GM12878 (cell line): ENCODE data around the gene ADAMTS16. TPM values are rescaled to one million over a fixed set of nuclear protein-coding genes. Genes with fewer than 3 reads are reported as not detected.
A peak's percentile ranks its signal among the peaks of the same experiment; 100 is the strongest.

Experiments
- ATAC-seq: fragments of 200-7000 bp; cut with Tn5 transposase; 3 replicates; pipeline ENCODE4 v1.9.1; 2020; ENCODE audit warnings: mild to moderate bottlenecking, moderate library complexity
- BruUV-seq: library from RNA; stranded (reverse); fragments of 400-500 nt; replicated peaks from 2 replicates; lab custom pipeline; 2021; lab: Mats Ljungman, UMichigan
- CTCF ChIA-PET: fragments of 300-600 bp; sonication (Branson Sonifier 250); formaldehyde crosslinking; extraction: SDS; loops from one replicate; lab custom pipeline; 2021; ENCODE audit warnings: inconsistent platforms; lab: Yijun Ruan, JAX
- POLR2A ChIA-PET: fragments of 350-600 bp; formaldehyde crosslinking; extraction: SDS; loops from one replicate; lab custom pipeline; 2021; ENCODE audit warnings: inconsistent platforms; lab: Charles Lee
- RAD21 ChIA-PET: fragments of 300-600 bp; sonication (Branson Sonifier 250); formaldehyde crosslinking; loops from one replicate; lab custom pipeline; 2023; ENCODE audit warnings: antibody characterized with exemption; ENCODE audit not compliant: unreplicated experiment; lab: Charles Lee
- SMC1A ChIA-PET: fragments of 300-600 bp; sonication (Branson Sonifier 250); formaldehyde crosslinking; loops from one replicate; lab custom pipeline; 2023; ENCODE audit not compliant: unreplicated experiment, uncharacterized antibody; lab: Charles Lee
- DNase-seq: peaks from one replicate; pipeline ENCODE4 v3.0.0-alpha.2; 2011; ENCODE audit warnings: low read depth, low spot score
- FAIRE-seq: peaks from 3 replicates; lab custom pipeline; 2011; peaks lifted over from hg19 to GRCh38; lab: Jason Lieb, UNC
- H2AFZ ChIP-seq: 2 replicates; pipeline ENCODE4 v1.6.0; 2011; ENCODE audit warnings: low read depth, low read length, control low read depth; ENCODE audit not compliant: control insufficient read depth
- H3K27ac ChIP-seq: 2 replicates; pipeline ENCODE4 v1.5.1; 2011; ENCODE audit warnings: control low read depth; ENCODE audit not compliant: control insufficient read depth, insufficient read depth
- H3K27me3 ChIP-seq, 2 experiments: replicated peaks in 1 of 2; 2 replicates each; pipeline versions ENCODE4 v1.6.0 to v1.6.1; 2011; ENCODE audit warnings: low read length in 1 of 2; ENCODE audit not compliant: control insufficient read depth in 2 of 2, insufficient read depth in 2 of 2
- H3K36me3 ChIP-seq, 2 experiments: 2 replicates each; pipeline ENCODE4 v1.5.1; 2011; ENCODE audit warnings: low read length in 1 of 2; ENCODE audit not compliant: control insufficient read depth in 2 of 2, insufficient read depth in 2 of 2
- H3K4me1 ChIP-seq: 2 replicates; pipeline ENCODE4 v1.6.1; 2011; ENCODE audit warnings: mild to moderate bottlenecking, low read length, moderate library complexity, mixed read lengths; ENCODE audit not compliant: control insufficient read depth, insufficient read depth
- H3K4me2 ChIP-seq: 2 replicates; pipeline ENCODE4 v1.6.0; 2011; ENCODE audit warnings: control low read depth; ENCODE audit not compliant: control insufficient read depth, insufficient read depth
- H3K4me3 ChIP-seq: fragments of 200-600 bp; sonication (generic); 2 replicates; pipeline ENCODE4 v1.5.1; 2016
- H3K79me2 ChIP-seq: 2 replicates; pipeline ENCODE4 v1.6.0; 2011; ENCODE audit warnings: low read length; ENCODE audit not compliant: control insufficient read depth, insufficient read depth
- H3K9ac ChIP-seq: 2 replicates; pipeline ENCODE4 v1.8.0; 2011; ENCODE audit warnings: low read length, control low read depth, mixed read lengths; ENCODE audit not compliant: control insufficient read depth, insufficient read depth
- H3K9me3 ChIP-seq: replicated peaks from 3 replicates; pipeline ENCODE4 v1.5.1; 2011; ENCODE audit warnings: mild to moderate bottlenecking, low read length; ENCODE audit not compliant: control insufficient read depth, insufficient read depth
- H4K20me1 ChIP-seq: 2 replicates; pipeline ENCODE4 v1.6.0; 2011; ENCODE audit not compliant: control insufficient read depth, insufficient read depth
- ATF7 ChIP-seq: fragments of 450-650 bp; IDR thresholded peaks from 2 replicates; pipeline ENCODE4 v1.6.1; 2016; ENCODE audit warnings: low read depth, mild to moderate bottlenecking
- RAD21 ChIP-seq: IDR thresholded peaks from 2 replicates; pipeline ENCODE4 v1.6.1; 2011; ENCODE audit warnings: mild to moderate bottlenecking, low read depth, low read length, moderate library complexity; ENCODE audit not compliant: insufficient read depth
- SMAD1 ChIP-seq: fragments of 450-650 bp; IDR thresholded peaks from 2 replicates; pipeline ENCODE4 v1.6.1; 2018; ENCODE audit warnings: mild to moderate bottlenecking, low read depth; ENCODE audit not compliant: partially characterized antibody
- SMC3 ChIP-seq: IDR thresholded peaks from 2 replicates; pipeline ENCODE4 v1.6.1; 2011; ENCODE audit warnings: low read length, improper control_type of control experiment, borderline replicate concordance
- SP1 ChIP-seq: IDR thresholded peaks from one replicate; pipeline ENCODE4 v1.6.1; 2011; ENCODE audit warnings: low read depth, low read length
- TCF3 ChIP-seq: IDR thresholded peaks from 2 replicates; pipeline ENCODE4 v1.6.1; 2012; ENCODE audit warnings: low read depth, mild to moderate bottlenecking, low read length, borderline replicate concordance; ENCODE audit not compliant: insufficient read depth
- ZBED1 ChIP-seq: IDR thresholded peaks from 2 replicates; pipeline ENCODE4 v1.6.1; 2016; ENCODE audit warnings: borderline replicate concordance
- ZNF384 ChIP-seq: IDR thresholded peaks from 2 replicates; pipeline ENCODE4 v1.6.1; 2012; ENCODE audit warnings: low read depth, mild to moderate bottlenecking, low read length, improper control_type of control experiment, borderline replicate concordance
- WGBS: methylation state at CpG from one replicate; pipeline ENCODE4 v1.1.6; 2016; ENCODE audit warnings: low lambda C conversion rate; ENCODE audit not compliant: insufficient replicate concordance, insufficient coverage; ENCODE audit errors: missing lambda C conversion rate; 5-methylcytosine and 5-hydroxymethylcytosine counted together
- in situ Hi-C: fragments of 300-500 bp; cut with MboI; formaldehyde crosslinking; loops from 9 replicates; pipeline ENCODE4 v1.14.3; 2018; ENCODE audit warnings: mixed read lengths
- intact Hi-C: fragments of 100-400 bp; cut with micrococcal nuclease; formaldehyde crosslinking; loops from one replicate; pipeline ENCODE4 v1.14.2; 2022; ENCODE audit not compliant: unreplicated experiment
- polyA plus RNA-seq, 11 experiments: library from polyadenylated mRNA; depleted of rRNA in 4 of 11; unstranded in 6 of 11; stranded (reverse) in 5 of 11; fragments of >200 nt; fragmentation: Nextera tagmentation in 4 of 11; fragmentation: Illumina TruSeq in 1 of 11; extraction: Ambion mirVana in 4 of 11; extraction: Trizol in 1 of 11; gene quantifications; 1 replicate in 1 of 11; 2 replicates in 10 of 11; pipeline versions ENCODE4 v1.2.1 to v1.2.3, GENCODE V29; 2011 to 2016; ENCODE audit warnings: inconsistent platforms in 2 of 11, missing spikeins in 2 of 11, low read depth in 1 of 11
- total RNA-seq, 4 experiments: library from RNA; depleted of rRNA in 3 of 4; stranded (reverse); fragments of >200 nt in 3 of 4; fragmentation: Illumina TruSeq in 1 of 4; extraction: Trizol in 1 of 4; gene quantifications; 2 replicates each; pipeline versions ENCODE4 v1.2.1 to v1.2.3, GENCODE V29; 2013 to 2021
- TF ChIP-seq, protein P1 (sequence below): fragments of 450-650 bp; IDR thresholded peaks from 2 replicates; pipeline ENCODE4 v1.6.1; 2017; ENCODE audit warnings: borderline replicate concordance
- TF ChIP-seq, protein P2 (sequence below), 3 experiments: IDR thresholded peaks in 2 of 3; conservative IDR thresholded peaks in 1 of 3; 2 replicates each; pipeline ENCODE4 v1.5.1; 2011; ENCODE audit warnings: low read depth in 3 of 3, low read length in 3 of 3, mild to moderate bottlenecking in 3 of 3, control low read depth in 2 of 3, moderate library complexity in 2 of 3, inconsistent platforms in 1 of 3, mixed read lengths in 1 of 3; ENCODE audit not compliant: control insufficient read depth in 2 of 3, insufficient read depth in 1 of 3; ENCODE audit errors: extremely low read depth in 1 of 3

Gene ADAMTS16
- total and polyA plus RNA-seq, 10 of the 15 experiments (the other 5 are each of a cell fraction or from before 2014, with no cell fraction given), result 0.04 TPM; not detected in 9

DNA sequence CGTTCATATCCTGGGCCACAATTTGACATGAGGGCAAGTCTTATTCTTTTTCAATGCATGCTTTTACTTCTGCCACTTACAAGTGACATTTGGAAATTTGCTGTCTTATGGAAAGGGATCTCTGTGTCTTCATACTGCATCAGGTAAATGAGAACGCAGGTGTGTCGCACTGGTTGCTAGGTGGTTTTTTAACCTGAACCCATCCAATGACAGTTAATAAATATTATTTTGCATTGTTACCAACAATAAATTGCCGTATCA, 1.1 kb downstream of the ADAMTS16 start (continued):
- no peak for TF ChIP-seq ZBED1
- TF ChIP-seq TCF3, result no peak
- no peak for TF ChIP-seq ATF7
- TF ChIP-seq, protein P1, sequence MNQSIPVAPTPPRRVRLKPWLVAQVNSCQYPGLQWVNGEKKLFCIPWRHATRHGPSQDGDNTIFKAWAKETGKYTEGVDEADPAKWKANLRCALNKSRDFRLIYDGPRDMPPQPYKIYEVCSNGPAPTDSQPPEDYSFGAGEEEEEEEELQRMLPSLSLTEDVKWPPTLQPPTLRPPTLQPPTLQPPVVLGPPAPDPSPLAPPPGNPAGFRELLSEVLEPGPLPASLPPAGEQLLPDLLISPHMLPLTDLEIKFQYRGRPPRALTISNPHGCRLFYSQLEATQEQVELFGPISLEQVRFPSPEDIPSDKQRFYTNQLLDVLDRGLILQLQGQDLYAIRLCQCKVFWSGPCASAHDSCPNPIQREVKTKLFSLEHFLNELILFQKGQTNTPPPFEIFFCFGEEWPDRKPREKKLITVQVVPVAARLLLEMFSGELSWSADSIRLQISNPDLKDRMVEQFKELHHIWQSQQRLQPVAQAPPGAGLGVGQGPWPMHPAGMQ, result no peak

DNA sequence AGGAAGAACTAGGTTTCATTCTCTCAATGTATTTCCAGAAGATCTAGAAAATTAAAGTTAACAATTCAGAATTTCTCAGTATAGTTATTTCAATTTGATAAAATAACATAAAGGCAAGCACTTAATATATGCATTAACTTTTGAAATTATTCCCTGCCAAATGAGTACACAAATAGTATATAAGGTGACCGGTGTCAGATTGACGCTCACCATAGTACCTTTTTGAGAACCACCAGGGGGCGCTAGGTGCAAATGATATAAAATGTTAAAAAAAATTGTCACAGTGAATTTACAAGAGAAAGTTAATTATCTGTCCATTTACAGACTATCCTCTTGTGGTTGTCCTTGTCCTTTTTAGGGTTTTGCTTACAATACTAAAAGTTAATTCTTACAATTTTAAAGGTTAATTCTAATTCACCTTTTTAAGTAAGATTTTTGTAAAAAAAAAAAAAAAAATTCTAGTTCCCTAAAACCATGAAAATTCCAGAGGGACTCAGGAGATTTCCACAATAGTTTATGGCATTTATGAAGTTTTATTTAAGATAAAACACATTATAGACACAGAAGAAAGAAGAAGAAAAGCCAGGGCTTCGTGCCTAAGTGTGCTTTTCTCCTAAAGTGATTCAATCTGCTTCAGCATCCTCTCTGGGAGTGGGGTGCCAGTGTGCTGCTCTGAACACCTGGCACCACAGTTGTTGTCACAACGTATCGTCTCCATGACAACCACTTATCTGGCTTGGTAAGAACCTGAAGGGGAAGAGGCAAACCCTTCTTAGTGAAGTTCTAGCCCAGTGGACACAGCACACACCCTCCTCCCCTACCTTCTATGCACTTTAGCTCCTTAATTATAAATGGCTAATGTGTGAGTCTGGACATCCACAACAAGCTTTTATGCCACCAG, 1.7 kb downstream of the ADAMTS16 start:
- ChIA-PET RAD21 (interaction anchor here (1.9 to 2.5 kb wide), 2 partner anchors 277 to 278 kb away, joined by 11 to 16 read pairs; no protein-coding TSS in a partner anchor), CTCF (interaction anchor here (0.7 to 1.8 kb wide), 13 partner anchors 22 to 343 kb away, joined by 3 to 28 read pairs (median 3); no protein-coding TSS in a partner anchor)
- peaks cover 2 to 4% of the 10 kb centered on the region in 2 experiments; a peak in 2 of 4 replicates for H3K27me3 ChIP-seq
- 3% methylated on average over 6 of the region's 6 CpGs for WGBS
- H3K9me3 ChIP-seq, result no peaks in the 10 kb centered on the region; the same call in 2 of the 3 replicates
- no peak overlapping the region for H2AFZ ChIP-seq
- H3K4me2 ChIP-seq, result no peak overlapping the region
- no peak overlapping the region for H3K27ac ChIP-seq
- no TSS peak for BruUV-seq
- intact Hi-C loops, result loop anchor here (1.0 to 2.0 kb wide), 2 partner anchors 263 to 277 kb away; no protein-coding TSS in a partner anchor
- no peak overlapping the region for H3K9ac ChIP-seq
- TF ChIP-seq RAD21, result peak; percentile 75
- no peak for TF ChIP-seq SMAD1
- TF ChIP-seq, protein P2, sequence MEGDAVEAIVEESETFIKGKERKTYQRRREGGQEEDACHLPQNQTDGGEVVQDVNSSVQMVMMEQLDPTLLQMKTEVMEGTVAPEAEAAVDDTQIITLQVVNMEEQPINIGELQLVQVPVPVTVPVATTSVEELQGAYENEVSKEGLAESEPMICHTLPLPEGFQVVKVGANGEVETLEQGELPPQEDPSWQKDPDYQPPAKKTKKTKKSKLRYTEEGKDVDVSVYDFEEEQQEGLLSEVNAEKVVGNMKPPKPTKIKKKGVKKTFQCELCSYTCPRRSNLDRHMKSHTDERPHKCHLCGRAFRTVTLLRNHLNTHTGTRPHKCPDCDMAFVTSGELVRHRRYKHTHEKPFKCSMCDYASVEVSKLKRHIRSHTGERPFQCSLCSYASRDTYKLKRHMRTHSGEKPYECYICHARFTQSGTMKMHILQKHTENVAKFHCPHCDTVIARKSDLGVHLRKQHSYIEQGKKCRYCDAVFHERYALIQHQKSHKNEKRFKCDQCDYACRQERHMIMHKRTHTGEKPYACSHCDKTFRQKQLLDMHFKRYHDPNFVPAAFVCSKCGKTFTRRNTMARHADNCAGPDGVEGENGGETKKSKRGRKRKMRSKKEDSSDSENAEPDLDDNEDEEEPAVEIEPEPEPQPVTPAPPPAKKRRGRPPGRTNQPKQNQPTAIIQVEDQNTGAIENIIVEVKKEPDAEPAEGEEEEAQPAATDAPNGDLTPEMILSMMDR (IDR thresholded peaks at IDR 0.05 in 2 of 3, conservative IDR thresholded peaks at IDR 0.05 in 1 of 3; ENCODE audit: control insufficient read depth in 2 of 3, extremely low read depth in 1 of 3, insufficient read depth in 1 of 3, low read depth in 3 of 3, low read length in 3 of 3), result peak; percentile 42 to 54 (median 53); a peak in 5 of 6 replicates
- TF ChIP-seq SMC3, result peak; percentile 59; the same call in 1 of the 2 replicates
- TF ChIP-seq SP1, result no peak
- peak; percentile 65; the same call in 1 of the 2 replicates for TF ChIP-seq ZNF384
- TF ChIP-seq, all 136 proteins: peak for 4
- peak; percentile 71 for ATAC-seq
- DNase-seq, result no peak
- no peaks in the 10 kb centered on the region for H4K20me1 ChIP-seq
- peak; percentile 23 for FAIRE-seq
- no peaks in the 10 kb centered on the region for H3K4me1 ChIP-seq
- POLR2A ChIA-PET, result no interaction called here
- H3K4me3 ChIP-seq, result no peak overlapping the region
- H3K36me3 ChIP-seq, result no peaks in the 10 kb centered on the region
- H3K79me2 ChIP-seq, result no peaks in the 10 kb centered on the region
- in situ Hi-C loops, result loop anchor here (5.0 kb wide), 1 partner anchor 280 kb away; the partner anchor contains the start of gene ICE1
- SMC1A ChIA-PET, result interaction anchor here (0.6 to 1.8 kb wide), 5 partner anchors 33 to 279 kb away, joined by 3 to 17 read pairs (median 5); no protein-coding TSS in a partner anchor
